ENCODE data around the gene PCDHGB2. TPM values are rescaled to one million over a fixed set of nuclear protein-coding genes. Genes with fewer than 3 reads are reported as not detected.
"Not testable (repeated sequence)": the region's sequence is repeated elsewhere in the genome, so short reads cannot be mapped to it uniquely, and the experiment has no call there.

PCDHGB2 gene
- total RNA-seq, 1 donor from 2014 or later = 0.59 TPM

DNA sequence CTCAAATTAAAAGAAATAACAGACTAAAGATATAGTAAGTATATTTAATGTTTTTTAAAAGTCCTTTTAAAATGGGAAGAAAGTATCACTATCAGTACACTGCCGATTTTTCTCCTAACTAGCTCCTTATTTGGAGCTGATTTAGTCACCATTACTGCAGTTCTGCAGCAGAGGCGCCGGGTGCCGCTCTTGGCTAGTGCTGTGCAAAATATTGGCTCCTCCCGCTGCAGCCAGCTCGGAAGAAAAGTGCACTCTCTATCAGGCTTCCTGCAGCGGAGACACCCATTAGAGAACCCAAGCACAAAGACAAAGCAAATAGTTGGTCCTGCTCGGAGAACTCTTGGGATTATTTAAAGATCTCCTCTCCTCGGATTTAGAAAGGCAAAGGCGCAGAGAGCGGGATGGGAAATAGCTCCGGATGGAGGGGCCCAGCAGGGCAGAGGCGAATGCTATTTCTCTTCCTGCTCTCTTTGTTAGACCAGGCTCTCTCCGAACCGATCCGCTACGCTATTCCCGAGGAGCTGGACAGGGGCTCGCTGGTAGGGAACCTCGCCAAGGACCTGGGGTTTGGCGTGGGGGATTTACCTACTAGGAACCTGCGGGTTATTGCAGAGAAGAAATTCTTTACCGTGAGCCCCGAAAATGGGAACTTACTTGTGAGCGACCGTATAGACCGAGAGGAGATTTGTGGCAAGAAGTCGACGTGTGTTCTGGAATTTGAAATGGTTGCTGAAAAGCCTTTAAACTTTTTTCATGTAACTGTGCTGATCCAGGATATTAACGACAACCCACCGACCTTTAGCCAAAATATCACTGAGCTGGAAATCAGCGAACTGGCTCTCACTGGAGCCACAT, 10.4 kb downstream of the PCDHGB2 start, which contains the start of gene PCDHGB3:
Gene PCDHGB3, plus strand, starts transcription at position 249 of the 855 bp plus-strand sequence. Its CDS starts 153 bp downstream, at position 402.
- Mint-ChIP-seq H3K9me3 (ENCODE audit: unreplicated experiment) (peaks cover 18% of the 10 kb centered on the region), H3K36me3 (ENCODE audit: unreplicated experiment) (no peaks in the 10 kb centered on the region), H3K27ac (ENCODE audit: unreplicated experiment) (no peak within 1 kb of the TSS), H3K4me3 (ENCODE audit: unreplicated experiment) (no peak within 1 kb of the TSS), H3K27me3 (ENCODE audit: unreplicated experiment) (no peaks in the 10 kb centered on the region), H3K4me1 (ENCODE audit: unreplicated experiment) (no peaks in the 10 kb centered on the region)
- TF ChIP-seq, protein P1, sequence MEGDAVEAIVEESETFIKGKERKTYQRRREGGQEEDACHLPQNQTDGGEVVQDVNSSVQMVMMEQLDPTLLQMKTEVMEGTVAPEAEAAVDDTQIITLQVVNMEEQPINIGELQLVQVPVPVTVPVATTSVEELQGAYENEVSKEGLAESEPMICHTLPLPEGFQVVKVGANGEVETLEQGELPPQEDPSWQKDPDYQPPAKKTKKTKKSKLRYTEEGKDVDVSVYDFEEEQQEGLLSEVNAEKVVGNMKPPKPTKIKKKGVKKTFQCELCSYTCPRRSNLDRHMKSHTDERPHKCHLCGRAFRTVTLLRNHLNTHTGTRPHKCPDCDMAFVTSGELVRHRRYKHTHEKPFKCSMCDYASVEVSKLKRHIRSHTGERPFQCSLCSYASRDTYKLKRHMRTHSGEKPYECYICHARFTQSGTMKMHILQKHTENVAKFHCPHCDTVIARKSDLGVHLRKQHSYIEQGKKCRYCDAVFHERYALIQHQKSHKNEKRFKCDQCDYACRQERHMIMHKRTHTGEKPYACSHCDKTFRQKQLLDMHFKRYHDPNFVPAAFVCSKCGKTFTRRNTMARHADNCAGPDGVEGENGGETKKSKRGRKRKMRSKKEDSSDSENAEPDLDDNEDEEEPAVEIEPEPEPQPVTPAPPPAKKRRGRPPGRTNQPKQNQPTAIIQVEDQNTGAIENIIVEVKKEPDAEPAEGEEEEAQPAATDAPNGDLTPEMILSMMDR (IDR thresholded peaks at IDR 0.05) = no peak
- no peak for DNase-seq (ENCODE audit: extremely low spot score, unreplicated experiment)

DNA sequence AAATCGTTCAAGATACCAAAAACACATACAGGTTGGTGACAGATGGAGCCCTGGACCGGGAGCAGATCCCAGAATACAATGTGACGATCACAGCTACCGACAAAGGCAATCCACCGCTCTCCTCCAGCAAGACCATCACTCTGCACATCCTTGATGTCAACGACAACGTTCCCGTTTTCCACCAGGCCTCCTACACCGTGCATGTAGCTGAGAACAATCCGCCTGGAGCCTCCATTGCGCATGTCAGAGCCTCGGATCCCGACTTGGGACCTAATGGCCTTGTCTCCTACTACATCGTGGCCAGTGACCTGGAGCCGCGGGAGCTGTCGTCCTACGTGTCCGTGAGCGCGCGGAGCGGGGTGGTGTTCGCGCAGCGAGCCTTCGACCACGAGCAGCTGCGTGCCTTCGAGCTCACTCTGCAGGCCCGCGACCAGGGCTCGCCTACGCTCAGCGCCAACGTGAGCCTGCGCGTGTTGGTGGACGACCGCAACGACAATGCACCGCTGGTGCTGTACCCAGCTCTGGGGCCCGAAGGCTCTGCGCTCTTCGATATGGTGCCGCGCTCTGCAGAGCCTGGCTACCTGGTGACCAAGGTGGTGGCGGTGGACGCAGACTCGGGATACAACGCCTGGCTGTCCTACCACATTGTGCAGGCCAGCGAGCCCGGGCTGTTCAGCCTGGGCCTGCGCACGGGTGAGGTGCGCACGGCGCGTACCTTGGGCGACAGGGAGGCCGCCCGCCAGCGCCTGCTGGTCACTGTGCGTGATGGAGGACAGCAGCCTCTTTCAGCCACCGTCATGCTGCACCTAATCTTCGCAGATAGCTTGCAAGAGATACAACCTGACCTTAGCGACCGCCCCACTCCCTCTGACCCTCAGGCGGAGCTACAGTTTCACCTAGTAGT, 12.0 kb downstream of the PCDHGB2 start:
- no peaks in the 10 kb centered on the region for H3K36me3 Mint-ChIP-seq (ENCODE audit: unreplicated experiment)

DNA sequence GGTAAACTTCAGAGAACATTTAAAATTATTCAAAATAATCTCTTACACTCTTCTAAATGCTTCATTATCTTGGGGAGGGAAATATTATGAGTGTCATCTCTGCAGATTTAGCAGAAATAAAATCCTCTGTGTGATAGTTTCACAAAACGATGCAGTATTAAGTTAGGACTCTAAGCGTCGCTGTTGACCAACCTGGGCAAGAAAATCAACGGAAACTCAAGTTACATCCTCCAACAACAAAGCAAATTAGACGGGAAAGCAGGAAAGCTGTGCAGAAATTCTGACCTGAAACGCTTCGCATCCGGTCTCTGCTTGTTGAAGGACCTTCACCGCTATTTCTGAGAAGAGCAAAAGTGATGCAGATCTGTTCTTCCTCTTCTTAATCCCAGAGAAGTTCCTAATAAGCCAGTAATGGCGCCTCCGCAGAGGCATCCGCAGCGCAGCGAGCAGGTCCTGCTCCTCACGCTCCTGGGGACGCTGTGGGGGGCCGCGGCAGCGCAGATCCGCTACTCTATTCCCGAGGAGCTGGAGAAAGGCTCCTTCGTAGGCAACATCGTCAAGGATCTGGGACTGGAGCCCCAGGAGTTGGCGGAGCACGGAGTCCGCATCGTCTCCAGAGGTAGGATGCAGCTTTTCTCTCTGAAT, 14.0 kb downstream of the PCDHGB2 start, which contains the start of gene PCDHGA6:
Gene PCDHGA6, plus strand, starts transcription at position 219 of the 645 bp plus-strand sequence. Its CDS starts 193 bp downstream, at position 412.
- TF ChIP-seq, protein P1 (IDR thresholded peaks at IDR 0.05) = no peak
- no peaks in the 10 kb centered on the region for H3K36me3 Mint-ChIP-seq (ENCODE audit: unreplicated experiment)
- no peaks in the 10 kb centered on the region for H3K4me1 Mint-ChIP-seq (ENCODE audit: unreplicated experiment)
- DNase-seq (ENCODE audit: extremely low spot score, unreplicated experiment) = peak; percentile 81
- H3K4me3 Mint-ChIP-seq (ENCODE audit: unreplicated experiment) = no peak within 1 kb of the TSS
- H3K27me3 Mint-ChIP-seq (ENCODE audit: unreplicated experiment) = no peaks in the 10 kb centered on the region
- H3K27ac Mint-ChIP-seq (ENCODE audit: unreplicated experiment) = no peak within 1 kb of the TSS
- H3K9me3 Mint-ChIP-seq (ENCODE audit: unreplicated experiment) = peaks cover 22% of the 10 kb centered on the region

More for the DNA sequence above, 12.0 kb downstream of the PCDHGB2 start:
- no peaks in the 10 kb centered on the region for H3K27me3 Mint-ChIP-seq (ENCODE audit: unreplicated experiment)
- H3K4me3 Mint-ChIP-seq (ENCODE audit: unreplicated experiment) = no peak overlapping the region
- peak; percentile 84 for DNase-seq (ENCODE audit: extremely low spot score, unreplicated experiment)
- H3K27ac Mint-ChIP-seq (ENCODE audit: unreplicated experiment) = no peak overlapping the region
- TF ChIP-seq, protein P1 (IDR thresholded peaks at IDR 0.05) = no peak
- H3K9me3 Mint-ChIP-seq (ENCODE audit: unreplicated experiment) = peaks cover 18% of the 10 kb centered on the region
- H3K4me1 Mint-ChIP-seq (ENCODE audit: unreplicated experiment) = no peaks in the 10 kb centered on the region

DNA sequence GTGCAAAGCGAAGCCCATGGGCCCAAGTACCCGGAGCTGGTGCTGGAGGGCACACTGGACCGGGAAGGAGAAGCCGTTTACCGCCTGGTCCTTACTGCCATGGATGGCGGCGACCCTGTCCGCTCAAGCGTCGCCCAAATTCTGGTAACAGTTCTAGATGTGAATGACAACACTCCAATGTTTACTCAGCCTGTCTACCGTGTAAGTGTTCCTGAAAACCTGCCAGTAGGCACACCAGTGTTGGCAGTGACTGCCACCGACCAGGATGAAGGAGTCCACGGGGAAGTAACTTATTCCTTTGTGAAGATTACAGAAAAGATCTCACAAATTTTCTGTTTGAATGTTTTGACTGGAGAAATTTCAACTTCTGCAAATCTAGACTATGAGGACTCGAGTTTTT, 14.8 kb downstream of the PCDHGB2 start:
- Mint-ChIP-seq H3K4me1 (ENCODE audit: unreplicated experiment) (no peaks in the 10 kb centered on the region), H3K27ac (ENCODE audit: unreplicated experiment) (no peak overlapping the region), H3K27me3 (ENCODE audit: unreplicated experiment) (no peaks in the 10 kb centered on the region), H3K4me3 (ENCODE audit: unreplicated experiment) (no peak overlapping the region), H3K9me3 (ENCODE audit: unreplicated experiment) (peaks cover 29% of the 10 kb centered on the region), H3K36me3 (ENCODE audit: unreplicated experiment) (no peaks in the 10 kb centered on the region)
- DNase-seq (ENCODE audit: extremely low spot score, unreplicated experiment) = peak; percentile 80
- TF ChIP-seq, protein P1 (IDR thresholded peaks at IDR 0.05) = no peak

DNA sequence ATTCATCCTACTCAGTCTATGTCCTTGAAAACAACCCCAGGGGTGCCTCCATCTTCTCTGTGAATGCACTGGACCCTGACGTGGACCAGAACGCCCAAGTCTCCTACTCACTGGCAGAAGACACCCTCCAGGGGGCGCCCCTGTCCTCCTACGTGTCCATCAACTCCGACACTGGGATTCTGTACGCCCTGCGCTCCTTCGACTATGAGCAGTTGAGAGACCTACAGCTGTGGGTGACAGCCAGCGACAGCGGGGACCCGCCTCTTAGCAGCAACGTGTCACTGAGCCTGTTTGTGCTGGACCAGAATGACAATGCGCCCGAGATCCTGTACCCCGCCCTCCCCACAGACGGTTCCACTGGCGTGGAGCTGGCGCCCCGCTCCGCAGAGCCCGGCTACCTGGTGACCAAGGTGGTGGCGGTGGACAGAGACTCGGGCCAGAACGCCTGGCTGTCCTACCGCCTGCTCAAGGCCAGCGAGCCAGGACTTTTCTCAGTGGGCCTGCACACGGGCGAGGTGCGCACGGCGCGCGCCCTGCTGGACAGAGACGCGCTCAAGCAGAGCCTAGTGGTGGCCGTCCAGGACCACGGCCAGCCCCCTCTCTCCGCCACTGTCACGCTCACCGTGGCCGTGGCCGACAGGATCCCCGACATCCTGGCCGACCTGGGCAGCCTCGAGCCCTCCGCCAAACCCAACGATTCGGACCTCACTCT, 15.8 kb downstream of the PCDHGB2 start:
- H3K27me3 Mint-ChIP-seq (ENCODE audit: unreplicated experiment); H3K36me3 Mint-ChIP-seq (ENCODE audit: unreplicated experiment); DNase-seq (ENCODE audit: extremely low spot score, unreplicated experiment); H3K4me1 Mint-ChIP-seq (ENCODE audit: unreplicated experiment); H3K4me3 Mint-ChIP-seq (ENCODE audit: unreplicated experiment); H3K27ac Mint-ChIP-seq (ENCODE audit: unreplicated experiment): not testable (repeated sequence)
- peaks cover 35% of the 10 kb centered on the region for H3K9me3 Mint-ChIP-seq (ENCODE audit: unreplicated experiment)
